Astrocyte of the spinal cord (primary cell): ENCODE measurements around the gene BRS3.

Experiments
- DNase-seq: peaks from one replicate; pipeline ENCODE4 v3.0.0; 2011; ENCODE audit warnings: low read depth, low spot score
- H3K4me3 ChIP-seq: 2 replicates; pipeline ENCODE4 v1.5.1; 2011; ENCODE audit warnings: low read depth, mild to moderate bottlenecking, low read length, moderate library complexity
- in situ Hi-C: cut with HindIII; loops from 2 replicates; pipeline ENCODE4 v1.10.0; 2017; ENCODE audit warnings: low sequenced_read_pairs
- TF ChIP-seq, protein P1 (sequence below): IDR thresholded peaks from 2 replicates; pipeline ENCODE4 v1.5.1; 2012; ENCODE audit warnings: low read depth, mild to moderate bottlenecking, low read length, inconsistent platforms

Gene BRS3

DNA sequence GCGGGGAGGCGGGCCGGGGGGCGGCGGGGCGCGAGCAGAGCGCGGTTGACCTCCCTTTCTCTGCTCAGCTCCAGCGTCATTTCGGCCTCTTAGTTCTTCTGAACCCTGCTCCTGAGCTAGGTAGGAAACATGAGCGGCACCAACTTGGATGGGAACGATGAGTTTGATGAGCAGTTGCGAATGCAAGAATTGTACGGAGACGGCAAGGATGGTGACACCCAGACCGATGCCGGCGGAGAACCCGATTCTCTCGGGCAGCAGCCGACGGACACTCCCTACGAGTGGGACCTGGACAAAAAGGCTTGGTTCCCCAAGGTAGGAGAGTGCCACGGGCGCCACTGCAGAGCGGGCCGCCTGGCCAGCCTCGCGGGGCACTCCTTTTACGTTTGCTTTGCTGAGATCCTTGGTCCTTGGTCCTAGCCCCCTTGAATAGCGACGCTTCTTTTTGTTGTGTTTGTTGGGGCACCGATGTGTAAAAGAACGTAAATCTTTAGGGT is 9.9 kb downstream of the BRS3 start, which contains the start of gene HTATSF1:
Gene HTATSF1, plus strand, starts transcription at position 37 of the 497 bp plus-strand sequence. Its CDS starts 93 bp downstream, at position 130.
- H3K4me3 ChIP-seq: peak within 1 kb of the TSS; percentile 67
- in situ Hi-C loops: no loop called here
- TF ChIP-seq, protein P1, sequence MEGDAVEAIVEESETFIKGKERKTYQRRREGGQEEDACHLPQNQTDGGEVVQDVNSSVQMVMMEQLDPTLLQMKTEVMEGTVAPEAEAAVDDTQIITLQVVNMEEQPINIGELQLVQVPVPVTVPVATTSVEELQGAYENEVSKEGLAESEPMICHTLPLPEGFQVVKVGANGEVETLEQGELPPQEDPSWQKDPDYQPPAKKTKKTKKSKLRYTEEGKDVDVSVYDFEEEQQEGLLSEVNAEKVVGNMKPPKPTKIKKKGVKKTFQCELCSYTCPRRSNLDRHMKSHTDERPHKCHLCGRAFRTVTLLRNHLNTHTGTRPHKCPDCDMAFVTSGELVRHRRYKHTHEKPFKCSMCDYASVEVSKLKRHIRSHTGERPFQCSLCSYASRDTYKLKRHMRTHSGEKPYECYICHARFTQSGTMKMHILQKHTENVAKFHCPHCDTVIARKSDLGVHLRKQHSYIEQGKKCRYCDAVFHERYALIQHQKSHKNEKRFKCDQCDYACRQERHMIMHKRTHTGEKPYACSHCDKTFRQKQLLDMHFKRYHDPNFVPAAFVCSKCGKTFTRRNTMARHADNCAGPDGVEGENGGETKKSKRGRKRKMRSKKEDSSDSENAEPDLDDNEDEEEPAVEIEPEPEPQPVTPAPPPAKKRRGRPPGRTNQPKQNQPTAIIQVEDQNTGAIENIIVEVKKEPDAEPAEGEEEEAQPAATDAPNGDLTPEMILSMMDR: no peak
- DNase-seq: no peak

DNA sequence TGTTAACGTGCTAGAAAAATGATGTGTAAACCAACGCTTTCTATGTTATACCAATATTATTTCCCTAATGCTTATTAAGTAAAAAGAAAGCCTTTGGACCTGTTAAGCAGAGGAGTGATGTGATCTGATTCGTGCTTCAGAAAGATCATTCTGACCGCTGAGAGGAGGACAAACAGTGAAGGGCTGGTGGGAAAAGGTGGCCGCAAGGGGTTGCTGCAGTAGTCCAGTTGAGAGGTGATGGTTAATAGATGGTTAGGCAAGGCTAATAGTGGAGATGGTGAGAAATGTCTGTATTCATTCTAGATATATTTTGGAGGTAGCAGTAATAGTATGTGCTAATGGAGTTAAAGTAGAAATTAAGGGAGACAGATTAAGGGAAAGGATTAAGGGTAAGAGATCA is 31.3 kb downstream of the BRS3 start:
- DNase-seq: no peak
- TF ChIP-seq, protein P1: no peak
- H3K4me3 ChIP-seq: no peak overlapping the region
- in situ Hi-C loops: no loop called here

DNA sequence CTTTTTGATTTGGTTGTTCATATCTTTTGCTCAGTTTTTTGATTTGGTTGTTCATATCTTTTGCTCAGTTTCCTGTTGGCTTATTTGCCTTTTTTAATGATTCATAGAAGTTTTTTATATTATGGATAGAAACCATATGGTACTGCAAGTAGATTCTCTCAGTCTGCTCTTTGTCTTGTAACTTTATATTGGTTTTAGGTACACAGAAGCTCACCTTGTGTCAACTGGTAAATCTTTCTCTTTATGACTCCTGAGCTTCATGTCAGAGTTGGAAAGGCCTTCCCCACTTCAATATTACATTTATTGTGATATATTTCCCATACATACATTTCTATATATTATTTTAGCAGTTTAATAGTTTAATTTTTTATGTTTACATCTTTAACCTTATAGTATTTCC is 36.0 kb downstream of the BRS3 start:
- in situ Hi-C loops: no loop called here
- no peak for DNase-seq
- TF ChIP-seq, protein P1: no peak
- H3K4me3 ChIP-seq: no peak overlapping the region

DNA sequence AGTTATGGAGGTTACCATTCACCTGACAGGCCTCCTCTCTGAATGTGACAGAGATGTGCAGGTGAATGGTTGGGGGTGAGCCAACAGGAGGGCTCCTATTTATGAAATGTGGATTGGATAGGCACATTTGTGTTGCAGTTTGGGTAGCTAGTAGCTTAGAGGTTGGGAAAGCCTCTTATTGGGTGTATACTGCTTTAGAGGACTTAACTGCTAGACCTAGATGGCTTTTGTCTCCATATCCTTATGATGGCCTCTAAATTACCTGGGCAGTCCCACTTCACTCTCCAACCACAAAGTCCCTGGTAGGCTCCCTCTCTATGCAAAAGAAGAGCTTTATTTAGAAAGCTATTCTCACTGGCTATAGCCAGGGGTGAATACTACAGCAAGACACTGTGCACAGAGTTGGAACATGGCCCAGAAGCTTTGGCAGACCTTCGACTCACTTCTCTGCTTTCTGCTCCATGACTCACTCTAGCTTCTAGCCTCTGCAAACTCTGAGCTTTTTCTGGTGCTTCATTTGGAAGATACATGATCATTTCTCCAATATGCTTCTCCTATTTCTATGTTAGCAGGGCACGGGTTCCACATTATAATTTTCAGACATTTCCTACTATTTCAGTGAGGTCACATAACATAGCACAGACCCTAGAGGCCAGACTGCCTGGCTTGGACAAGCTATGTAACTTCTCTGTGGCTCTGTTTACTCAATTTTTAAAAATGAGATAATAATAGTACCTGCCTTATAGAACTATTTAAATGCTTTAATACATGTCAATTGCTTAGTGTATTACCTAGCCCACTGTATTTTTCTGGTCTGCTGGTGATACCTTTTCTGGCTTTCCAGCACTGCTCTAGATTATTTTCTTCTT is 38.2 kb downstream of the BRS3 start:
- TF ChIP-seq, protein P1: no peak
- in situ Hi-C loops: no loop called here
- H3K4me3 ChIP-seq: no peak overlapping the region
- peak; percentile 84 for DNase-seq

DNA sequence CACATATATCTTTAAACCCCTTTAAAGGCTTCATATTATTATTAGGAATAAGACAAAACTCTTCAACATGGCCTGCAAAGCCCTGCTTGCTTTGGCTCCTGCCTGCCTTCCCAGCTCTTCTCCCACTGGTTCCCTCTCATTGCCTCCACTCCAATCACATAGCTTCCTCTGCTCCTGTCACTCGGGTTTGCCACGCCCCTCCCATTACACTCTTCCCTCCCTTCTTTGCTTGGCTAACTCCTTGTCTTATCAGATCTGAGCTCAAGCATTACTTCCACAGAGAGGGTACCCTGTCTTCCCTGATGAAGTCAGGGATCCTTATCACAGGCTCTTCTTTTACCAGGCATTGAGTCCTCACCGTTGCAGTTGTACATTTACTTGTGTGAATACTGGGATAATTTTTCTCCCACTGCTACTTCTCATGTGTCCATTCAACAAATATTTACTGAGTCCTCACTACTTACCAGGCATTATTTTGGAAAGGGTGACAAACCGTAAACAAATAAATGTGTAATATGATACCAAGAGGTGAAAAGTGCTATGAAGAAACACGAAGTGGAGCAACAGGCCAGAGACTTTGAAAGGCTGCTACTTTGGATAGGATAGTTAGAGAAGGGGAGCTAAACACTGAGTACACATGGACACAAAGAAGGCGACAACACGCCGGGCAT is 41.0 kb downstream of the BRS3 start:
- in situ Hi-C loops: no loop called here
- no peak for DNase-seq
- TF ChIP-seq, protein P1: no peak
- no peak overlapping the region for H3K4me3 ChIP-seq

DNA sequence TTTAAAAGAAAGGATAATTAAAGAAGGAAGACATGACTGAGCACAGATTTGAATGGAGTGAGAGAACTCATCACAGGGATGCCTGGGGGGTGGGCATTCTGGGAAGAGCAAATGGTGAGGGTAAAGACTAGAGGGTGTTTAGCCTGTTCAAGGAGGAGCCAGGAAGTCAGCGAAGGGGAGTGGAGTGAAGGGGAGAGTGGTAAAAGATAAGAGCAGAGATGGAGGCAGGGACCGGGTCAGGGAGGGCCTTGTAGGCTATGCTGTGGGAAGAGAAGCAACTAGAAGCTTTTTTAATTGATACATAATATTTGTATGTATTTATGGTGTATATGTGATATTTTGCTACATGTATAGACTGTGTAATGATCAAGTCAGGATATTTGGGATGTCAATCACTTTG is 42.0 kb downstream of the BRS3 start:
- in situ Hi-C loops: no loop called here

More for the DNA sequence above, 42.0 kb downstream of the BRS3 start:
- no peak for DNase-seq
- H3K4me3 ChIP-seq: no peak overlapping the region
- TF ChIP-seq, protein P1: no peak
